OCI-LY1 (cell line): ENCODE results near the gene SERTAD2.

Source experiments
- H2AFZ ChIP-seq: fragments of 200-600 bp; sonication (generic), shearing (Covaris generic); 2 replicates; pipeline ENCODE4 v1.6.0; 2014; ENCODE audit warnings: antibody characterized with exemption, mild to moderate bottlenecking, low read length
- H3F3A ChIP-seq: fragments of 200-600 bp; sonication (generic), shearing (Covaris generic); 2 replicates; pipeline ENCODE4 v1.6.0; 2014; ENCODE audit warnings: mild to moderate bottlenecking, antibody characterized with exemption, low read length, moderate library complexity; ENCODE audit not compliant: insufficient read depth
- H3K27ac ChIP-seq: fragments of 200-600 bp; sonication (generic); 2 replicates; pipeline ENCODE4 v1.5.1; 2014; ENCODE audit warnings: low read length, mixed run types, mild to moderate bottlenecking, low read depth; ENCODE audit not compliant: poor library complexity, severe bottlenecking
- H3K27me3 ChIP-seq: fragments of 200-600 bp; sonication (generic); 2 replicates; pipeline ENCODE4 v1.6.0; 2014; ENCODE audit warnings: antibody characterized with exemption, mild to moderate bottlenecking, low read length, moderate library complexity; ENCODE audit not compliant: insufficient read depth
- H3K36me3 ChIP-seq: fragments of 200-600 bp; sonication (generic); 2 replicates; pipeline ENCODE4 v1.6.1; 2014; ENCODE audit warnings: mild to moderate bottlenecking, antibody characterized with exemption, low read length, moderate library complexity, mixed read lengths; ENCODE audit not compliant: insufficient read depth
- H3K4me1 ChIP-seq: fragments of 200-600 bp; sonication (generic); 2 replicates; pipeline ENCODE4 v1.5.1; 2014; ENCODE audit warnings: mild to moderate bottlenecking, low read length, moderate library complexity; ENCODE audit not compliant: insufficient read depth, severe bottlenecking
- H3K4me2 ChIP-seq: fragments of 200-600 bp; sonication (generic), shearing (Covaris generic); 2 replicates; pipeline ENCODE4 v1.6.1; 2014; ENCODE audit warnings: low read length
- H3K4me3 ChIP-seq: fragments of 200-600 bp; sonication (generic); 2 replicates; pipeline ENCODE4 v1.5.1; 2014; ENCODE audit warnings: low read length, low read depth, mild to moderate bottlenecking, mixed read lengths; ENCODE audit not compliant: poor library complexity, severe bottlenecking
- H3K79me2 ChIP-seq: fragments of 200-600 bp; shearing (Covaris generic); 2 replicates; pipeline ENCODE4 v1.6.1; 2016; ENCODE audit warnings: mixed run types, low read length, mixed read lengths; ENCODE audit not compliant: insufficient read depth
- H3K9ac ChIP-seq: fragments of 200-600 bp; sonication (generic), shearing (Covaris generic); 2 replicates; pipeline ENCODE4 v1.6.1; 2014; ENCODE audit warnings: mild to moderate bottlenecking, low read length, mixed read lengths
- H3K9me2 ChIP-seq: fragments of 200-600 bp; sonication (generic), shearing (Covaris generic); 2 replicates; pipeline ENCODE4 v1.6.1; 2014; ENCODE audit warnings: low read depth, mild to moderate bottlenecking, low read length, mixed read lengths
- H3K9me3 ChIP-seq: fragments of 200-600 bp; shearing (Covaris generic); 2 replicates; pipeline ENCODE4 v1.6.1; 2014; ENCODE audit warnings: low read length, mixed read lengths
- H4K20me1 ChIP-seq: fragments of 200-600 bp; sonication (generic), shearing (Covaris generic); 2 replicates; pipeline ENCODE4 v1.6.0; 2016; ENCODE audit warnings: mild to moderate bottlenecking, low read length; ENCODE audit not compliant: insufficient read depth
- CTCF ChIP-seq: fragments of 200-600 bp; sonication (generic), shearing (Covaris generic); IDR thresholded peaks from 2 replicates; pipeline ENCODE4 v1.5.1; 2017; ENCODE audit warnings: mild to moderate bottlenecking, antibody characterized with exemption, low read length, moderate library complexity, mixed read lengths
- EZH2 ChIP-seq: fragments of 200-600 bp; sonication (generic), shearing (Covaris generic); IDR thresholded peaks from 2 replicates; pipeline ENCODE4 v1.8.0; 2017; ENCODE audit warnings: borderline replicate concordance, mixed run types, mild to moderate bottlenecking, antibody characterized with exemption, low read length, moderate library complexity, mixed read lengths

Gene SERTAD2

DNA sequence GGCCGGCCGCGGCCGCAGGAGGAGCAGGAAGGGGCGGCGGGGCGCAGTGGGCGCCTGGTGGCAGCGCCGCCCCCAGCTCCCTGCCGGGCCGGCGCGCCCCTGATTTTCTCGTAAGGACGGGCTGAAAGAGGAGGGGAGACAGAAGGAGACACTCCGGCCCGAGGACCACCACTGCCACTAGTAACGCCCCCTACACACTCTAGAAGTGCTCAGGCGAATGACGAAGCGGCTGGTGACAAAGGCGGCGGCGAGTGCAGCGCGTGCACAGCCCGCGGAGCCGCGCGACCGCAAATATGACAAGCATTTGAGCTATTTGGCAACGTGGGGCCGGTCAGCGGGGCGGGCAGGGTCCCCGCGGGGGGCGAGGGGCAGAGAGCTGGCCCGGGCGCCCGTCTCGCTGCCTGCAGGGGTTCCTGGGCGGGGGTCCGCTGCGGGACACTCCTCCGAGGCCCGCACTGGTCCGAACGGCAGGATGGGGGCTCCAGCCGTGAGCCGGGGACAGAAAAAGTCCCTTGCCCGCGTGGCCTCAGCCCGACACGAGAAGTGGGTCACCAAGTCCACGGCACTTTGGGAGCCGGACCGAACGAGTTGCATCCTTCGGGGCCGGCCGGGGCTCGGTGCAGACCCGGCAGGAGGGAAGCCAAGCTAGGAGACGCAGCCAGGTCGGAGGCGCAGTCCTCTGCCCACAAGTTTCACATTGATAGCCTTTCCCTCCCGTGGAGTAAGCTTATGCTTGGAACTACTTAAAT lies 524 bp upstream of the SERTAD2 start:
- peak overlapping the region; percentile 99 for H3K27ac ChIP-seq
- H3K27me3 ChIP-seq = no peaks in the 10 kb centered on the region
- peak overlapping the region; percentile 88 for H3K4me3 ChIP-seq
- H4K20me1 ChIP-seq = peaks cover 4% of the 10 kb centered on the region; the same call in 1 of the 2 replicates
- peaks cover 77% of the 10 kb centered on the region for H3K4me1 ChIP-seq
- peaks cover 40% of the 10 kb centered on the region for H3K79me2 ChIP-seq
- peak overlapping the region; percentile 96 for H3K9ac ChIP-seq
- H3K9me3 ChIP-seq = no peaks in the 10 kb centered on the region
- no peaks in the 10 kb centered on the region for H3K36me3 ChIP-seq
- H3K4me2 ChIP-seq = peak overlapping the region; percentile 94
- no peaks in the 10 kb centered on the region for H3K9me2 ChIP-seq
- H2AFZ ChIP-seq = no peak overlapping the region
- TF ChIP-seq EZH2 = no peak
- no peak for TF ChIP-seq CTCF
- peaks cover 15% of the 10 kb centered on the region for H3F3A ChIP-seq

DNA sequence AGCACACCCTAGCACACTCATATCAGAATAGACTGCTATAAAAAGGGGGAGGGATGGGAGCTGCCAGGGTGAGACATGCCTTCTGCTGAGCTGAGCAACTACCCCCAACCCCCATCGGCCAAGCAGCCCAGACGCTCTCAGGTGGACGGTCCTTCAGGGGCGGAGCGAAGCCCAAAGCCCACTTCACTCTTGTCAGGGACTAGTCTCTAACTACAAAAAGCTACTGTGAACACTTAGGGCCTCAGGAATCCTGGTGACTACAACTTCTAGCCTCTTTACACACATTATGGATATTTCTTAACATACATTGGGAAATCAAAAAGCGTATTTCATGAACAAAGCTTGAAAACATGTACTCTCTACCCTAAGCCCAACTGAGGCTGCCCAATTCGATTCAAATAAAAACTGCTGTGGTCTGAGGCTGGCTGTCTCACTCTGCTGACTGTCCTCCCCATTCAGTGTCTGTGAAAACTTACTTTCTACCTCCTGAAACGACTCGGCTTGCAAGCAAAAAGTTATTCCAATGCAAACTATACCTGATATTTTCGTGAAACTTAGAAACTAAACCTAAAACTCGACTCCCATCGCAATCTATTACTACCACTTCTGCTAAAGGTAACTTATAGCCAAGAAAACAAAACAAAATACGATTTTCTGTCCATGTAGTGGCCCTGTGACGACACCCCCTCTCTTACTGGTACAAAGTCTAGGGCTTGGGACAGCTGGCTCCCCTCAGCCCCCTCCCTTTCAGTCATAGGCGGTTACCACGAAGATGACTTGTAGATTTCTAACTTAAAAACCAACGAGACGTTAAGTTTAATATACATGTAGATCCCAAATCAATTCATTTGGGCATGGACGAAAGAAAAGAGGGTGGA lies 1.2 kb downstream of the SERTAD2 start:
- Histone ChIP-seq H3K4me2 (peak overlapping the region; percentile 86), H2AFZ (no peak overlapping the region), H3K27ac (peak overlapping the region; percentile 88), H3K4me3 (peak overlapping the region; percentile 93), H3K79me2 (peaks cover 57% of the 10 kb centered on the region), H3K9me2 (no peaks in the 10 kb centered on the region), H3K9me3 (no peaks in the 10 kb centered on the region), H3K27me3 (no peaks in the 10 kb centered on the region), H3K9ac (peak overlapping the region; percentile 96), H3K4me1 (peaks cover 77% of the 10 kb centered on the region), H3F3A (peaks cover 12% of the 10 kb centered on the region), H4K20me1 (peaks cover 4% of the 10 kb centered on the region; the same call in 1 of the 2 replicates), H3K36me3 (no peaks in the 10 kb centered on the region)
- no peak for TF ChIP-seq EZH2
- no peak for TF ChIP-seq CTCF

DNA sequence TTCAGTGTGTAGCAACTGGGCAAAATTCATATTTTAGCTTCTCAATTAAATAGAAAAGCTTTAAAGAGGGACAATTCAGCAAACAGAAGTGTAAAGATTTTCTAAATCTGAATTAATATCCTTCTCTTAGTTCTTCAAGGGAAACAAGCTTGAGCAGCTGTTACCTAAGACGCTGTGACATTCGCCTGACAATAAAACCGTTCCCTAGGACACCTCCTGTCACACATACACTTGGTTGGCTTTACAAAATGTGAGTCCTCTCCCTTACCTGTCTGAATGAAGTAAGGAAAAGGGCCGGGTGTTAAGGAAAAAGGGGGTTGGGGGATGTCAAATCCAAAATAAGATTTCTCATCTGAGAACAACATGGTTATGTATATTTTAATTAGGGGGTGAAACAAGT lies 2.1 kb downstream of the SERTAD2 start:
- peak overlapping the region; percentile 96 for H3K9ac ChIP-seq
- H3K79me2 ChIP-seq = peaks cover 66% of the 10 kb centered on the region
- H3K4me1 ChIP-seq = peaks cover 77% of the 10 kb centered on the region
- H3K9me3 ChIP-seq = no peaks in the 10 kb centered on the region
- H3K9me2 ChIP-seq = no peaks in the 10 kb centered on the region
- H3K27ac ChIP-seq = peak overlapping the region; percentile 88
- peaks cover 4% of the 10 kb centered on the region; the same call in 1 of the 2 replicates for H4K20me1 ChIP-seq
- H3F3A ChIP-seq = peaks cover 13% of the 10 kb centered on the region
- peak overlapping the region; percentile 86 for H3K4me2 ChIP-seq
- no peaks in the 10 kb centered on the region for H3K27me3 ChIP-seq
- TF ChIP-seq CTCF (no peak), EZH2 (no peak)
- no peaks in the 10 kb centered on the region for H3K36me3 ChIP-seq
- no peak overlapping the region for H2AFZ ChIP-seq
- H3K4me3 ChIP-seq = peak overlapping the region; percentile 93
